NCI-H2171 treated with DMSO at 0.1 percent for 48 hours (cell line): Measurements from ENCODE around the gene PRPS1.
"Not testable (repeated sequence)": the region's sequence is repeated elsewhere in the genome, so short reads cannot be mapped to it uniquely, and the experiment has no call there.

Experiments used
- DNase-seq: peaks from one replicate; lab custom pipeline; 2025; lab: John Stamatoyannopoulos, UW

The PRPS1 gene

GRCh38 chrX:107630031-107630689, 1.9 kb downstream of the PRPS1 start:
- no peak for DNase-seq

GRCh38 chrX:107632346-107632745, 4.0 kb downstream of the PRPS1 start:
- DNase-seq: no peak

GRCh38 chrX:107646735-107647134, 18.4 kb downstream of the PRPS1 start:
- no peak for DNase-seq

GRCh38 chrX:107648332-107648731, 20.0 kb downstream of the PRPS1 start:
- DNase-seq: no peak

GRCh38 chrX:107654566-107654871, 26.2 kb downstream of the PRPS1 start:
- DNase-seq: no peak

DNA sequence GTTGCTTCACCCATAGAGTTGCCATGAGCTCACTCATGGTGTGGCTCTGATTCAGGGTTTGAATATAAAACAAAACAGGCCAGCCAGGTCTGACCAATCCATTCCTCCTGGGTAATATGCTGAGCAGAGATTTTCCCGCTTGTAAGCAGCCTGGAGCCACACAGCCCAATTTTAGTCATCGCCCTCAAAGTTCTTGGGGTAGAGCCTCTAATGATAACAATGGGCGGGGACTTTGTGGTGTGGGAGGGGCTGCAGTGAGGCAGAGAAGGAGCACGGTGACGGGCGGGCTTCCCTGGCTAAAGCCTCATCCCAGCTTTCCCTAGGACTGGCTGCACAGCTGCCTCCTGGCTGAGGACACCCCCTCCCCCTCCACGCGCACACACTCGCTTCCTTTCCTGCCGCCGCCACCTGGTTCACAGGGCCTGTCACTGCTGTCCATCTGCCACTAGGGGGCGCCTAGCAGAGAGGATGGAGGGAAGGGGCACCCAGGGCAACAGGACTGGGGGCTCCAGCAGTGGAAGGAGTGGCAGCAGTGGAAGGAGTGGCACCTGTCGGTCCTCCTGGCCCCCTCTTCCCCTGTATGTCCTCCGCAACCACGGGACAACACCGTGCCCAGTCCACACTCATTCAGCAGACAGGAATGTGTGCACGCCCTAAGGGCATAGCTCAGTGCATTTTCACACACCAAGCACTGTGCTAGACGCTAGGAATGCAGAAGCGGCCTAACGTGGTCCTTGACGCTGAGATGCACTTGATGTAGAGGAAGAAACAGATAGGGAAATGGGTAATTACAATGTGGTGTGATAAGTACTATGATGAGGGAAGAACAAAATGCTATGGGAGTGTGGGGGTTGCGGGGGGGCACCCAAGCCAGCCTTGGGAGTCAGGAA, 26.8 kb downstream of the PRPS1 start:
- peak; percentile 14 for DNase-seq

GRCh38 chrX:107656978-107657377, 28.7 kb downstream of the PRPS1 start:
- no peak for DNase-seq

DNA sequence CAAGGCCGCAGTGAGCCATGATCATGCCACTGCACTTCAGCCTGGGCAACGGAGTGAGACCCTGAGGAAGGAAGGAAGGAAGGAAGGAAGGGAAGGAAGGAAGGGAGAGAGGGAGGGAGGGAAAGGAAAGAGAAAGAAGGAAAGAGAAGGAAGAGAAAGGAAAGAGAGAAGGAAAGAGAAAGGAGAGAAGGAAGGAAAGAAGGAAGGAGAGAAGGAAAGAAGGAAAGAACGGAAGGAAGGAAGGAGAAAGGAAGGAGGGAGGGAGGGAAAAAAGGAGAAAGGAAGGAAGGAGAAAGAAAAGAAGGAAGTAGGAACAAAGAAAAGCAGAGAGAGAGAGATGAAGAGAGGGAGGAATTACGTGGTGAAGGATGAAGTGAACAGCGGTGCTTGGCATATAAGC, 30.4 kb downstream of the PRPS1 start:
- no peak for DNase-seq

DNA sequence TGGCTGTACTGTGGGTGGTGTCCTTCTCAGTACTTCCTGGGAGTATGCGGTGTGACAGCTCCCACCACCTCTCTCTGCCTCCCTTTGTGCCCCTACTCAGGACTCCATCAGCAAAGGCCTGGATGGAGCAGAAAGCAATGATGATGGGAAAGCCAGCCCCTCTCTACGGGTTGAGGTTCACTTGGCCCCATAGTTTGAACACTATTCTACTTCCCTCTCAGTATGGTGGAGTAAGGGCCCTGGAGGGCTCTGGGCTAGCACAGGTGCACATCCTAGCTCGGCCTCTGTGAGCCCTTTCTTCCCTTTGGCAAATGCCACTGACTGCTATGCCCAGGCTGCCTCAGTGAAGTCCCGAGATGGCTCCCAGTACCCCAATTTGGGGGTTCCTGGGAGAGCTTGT, 31.0 kb downstream of the PRPS1 start:
- no peak for DNase-seq

DNA sequence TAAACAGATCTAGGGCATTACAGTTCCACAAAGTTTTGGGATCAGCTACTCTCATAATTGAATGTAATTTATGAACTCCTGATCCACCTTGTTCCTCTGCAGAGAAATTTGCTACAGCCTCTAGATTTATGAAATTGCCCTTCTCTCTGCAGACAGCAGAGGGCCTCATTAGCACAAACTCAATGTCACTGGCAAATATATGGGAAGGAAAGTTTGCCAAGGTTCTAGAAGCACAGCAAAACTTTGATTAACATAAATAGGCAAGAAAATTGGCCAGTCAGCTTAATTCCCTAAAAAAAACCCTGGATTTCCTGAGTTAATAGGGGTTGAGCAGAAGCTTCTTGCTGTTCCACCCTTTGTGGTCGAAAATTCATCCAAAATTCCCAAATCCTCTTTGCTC, 31.5 kb downstream of the PRPS1 start:
- peak; percentile 29 for DNase-seq

- no peak for DNase-seq
Measured at GRCh38 chrX:107662145-107662544, 33.8 kb downstream of the PRPS1 start.

DNA sequence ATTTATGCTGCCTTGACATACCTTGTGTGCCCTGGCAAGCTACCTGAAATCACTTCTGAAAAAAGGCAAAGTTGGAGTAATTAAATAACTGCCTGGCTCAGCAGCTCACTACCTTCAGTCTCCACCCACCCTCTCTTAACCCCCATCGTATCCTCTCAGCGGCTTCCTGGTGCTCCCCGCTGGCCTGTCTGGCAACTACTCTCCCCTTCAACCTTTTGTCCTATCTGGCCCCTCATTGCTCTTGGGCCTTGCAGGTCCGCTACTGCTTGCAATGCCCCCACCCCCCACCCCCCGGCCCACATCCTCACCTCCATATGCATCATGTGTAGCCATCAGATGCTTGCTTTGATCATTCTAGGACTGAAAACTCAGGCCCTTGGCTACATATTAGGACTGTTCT, 34.5 kb downstream of the PRPS1 start:
- DNase-seq: no peak

GRCh38 chrX:107666931-107667330, 38.6 kb downstream of the PRPS1 start:
- DNase-seq: no peak

DNA sequence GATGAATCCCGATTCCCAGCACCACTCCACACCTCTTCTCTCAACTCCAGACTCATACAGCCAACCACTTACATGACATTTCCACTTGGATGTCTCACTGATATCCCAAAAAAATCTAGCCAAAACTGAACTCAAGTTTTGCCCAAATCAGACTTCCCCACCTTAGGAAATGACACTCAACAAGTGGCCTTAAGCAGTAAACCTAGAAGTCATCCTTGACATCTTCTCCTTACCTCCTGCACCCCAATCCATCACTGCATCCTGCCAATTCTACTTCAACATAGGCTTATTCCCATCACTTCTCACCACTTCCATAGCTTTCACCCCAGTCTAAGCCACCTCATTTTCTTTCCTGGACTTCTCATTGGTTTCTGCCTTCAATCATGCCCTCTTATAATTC, 39.1 kb downstream of the PRPS1 start:
- no peak for DNase-seq

DNA sequence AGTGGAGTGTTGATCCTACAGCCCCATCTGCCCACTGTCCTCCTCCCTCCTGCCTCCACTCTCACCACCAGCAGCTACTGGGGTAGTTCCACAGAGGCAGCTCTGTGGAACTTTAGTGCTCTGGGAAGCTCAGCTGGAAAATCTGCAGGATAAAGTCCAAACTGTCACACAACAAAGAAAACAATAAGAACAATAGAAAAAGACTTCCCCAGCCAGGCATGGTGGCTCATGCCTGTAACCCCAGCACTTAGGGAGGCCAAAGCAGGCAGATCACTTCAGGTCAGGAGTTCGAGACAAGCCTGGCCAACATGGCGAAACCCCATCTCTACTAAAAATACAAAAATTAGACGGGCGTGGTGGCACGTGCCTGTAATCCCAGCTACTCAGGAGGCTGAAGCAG, 40.4 kb downstream of the PRPS1 start:
- not testable (repeated sequence) for DNase-seq

DNA sequence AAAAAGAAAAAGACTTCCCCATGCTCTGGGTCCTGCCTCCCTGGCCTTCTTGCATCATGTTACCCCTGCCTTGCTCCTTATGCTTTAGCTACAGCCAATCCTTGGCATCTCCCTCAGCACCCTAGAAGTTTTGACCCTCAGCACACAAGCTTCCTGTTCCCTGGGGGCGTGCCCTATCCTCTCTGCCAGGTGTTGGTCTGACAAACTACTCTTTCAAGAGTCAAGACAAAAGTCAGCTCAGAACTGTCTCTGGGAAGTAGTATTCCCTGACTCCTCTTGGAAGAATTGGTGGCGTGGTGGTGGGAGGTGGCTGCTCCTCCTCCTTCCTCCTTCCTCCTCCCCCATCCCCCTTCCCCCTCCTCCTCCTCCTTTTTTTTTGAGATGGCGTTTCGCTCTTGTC, 41.0 kb downstream of the PRPS1 start:
- DNase-seq: no peak

GRCh38 chrX:107669885-107670628, 41.7 kb downstream of the PRPS1 start:
- no peak for DNase-seq

DNA sequence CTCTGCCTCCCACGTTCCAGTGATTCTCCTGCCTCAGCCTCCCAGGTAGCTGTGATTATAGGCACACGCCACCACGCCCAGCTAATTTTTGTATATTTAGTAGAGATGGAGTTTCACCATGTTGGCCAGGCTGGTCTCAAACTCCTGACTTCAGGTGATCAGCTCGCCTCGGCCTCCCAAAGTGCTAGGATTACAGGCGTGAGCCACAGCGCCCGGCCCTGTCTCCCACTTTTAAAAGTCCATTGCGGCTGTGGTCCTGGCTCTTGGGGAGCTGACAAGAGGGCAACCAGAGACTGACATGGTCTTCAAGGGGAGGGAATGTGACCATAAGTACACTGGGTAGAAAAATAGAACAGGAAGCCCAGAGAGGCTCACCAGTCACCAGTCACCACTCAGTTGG, 42.9 kb downstream of the PRPS1 start:
- not testable (repeated sequence) for DNase-seq

- DNase-seq: peak; percentile 39
Measured at GRCh38 chrX:107672955-107673378, 44.7 kb downstream of the PRPS1 start.

GRCh38 chrX:107673431-107673830, 45.1 kb downstream of the PRPS1 start:
- DNase-seq: no peak

GRCh38 chrX:107673933-107674479, 45.7 kb downstream of the PRPS1 start:
- DNase-seq: peak; percentile 72
